ENCODE data around the gene CEACAM16. TPM values are rescaled to one million over a fixed set of nuclear protein-coding genes. Genes with fewer than 3 reads are reported as not detected.

Gene CEACAM16
- total and polyA plus RNA-seq, 10 of the 15 experiments (the other 5 are each of a cell fraction or from before 2014, with no cell fraction given): not detected

- TF ChIP-seq ZNF592 (IDR thresholded peaks at IDR 0.05) (no peak), SPI1 (IDR thresholded peaks at IDR 0.05; ENCODE audit: borderline replicate concordance, insufficient read depth, low read depth, low read length) (no peak), ZNF24 (IDR thresholded peaks at IDR 0.05) (no peak), MYC (IDR thresholded peaks at IDR 0.05; ENCODE audit: insufficient read depth, insufficient read length, insufficient replicate concordance, low read length, severe bottlenecking) (no peak), FOXM1 (IDR thresholded peaks at IDR 0.05; ENCODE audit: low read depth, low read length) (no peak), KLF5 (IDR thresholded peaks at IDR 0.05; ENCODE audit: partially characterized antibody) (no peak), SMARCA5 (IDR thresholded peaks at IDR 0.05) (no peak), PRDM15 (CRISPR knock-in tag; IDR thresholded peaks at IDR 0.05) (no peak), RBBP5 (conservative IDR thresholded peaks at IDR 0.05) (no peak), TCF12 (IDR thresholded peaks at IDR 0.05; ENCODE audit: low read depth, low read length) (no peak), HDGF (IDR thresholded peaks at IDR 0.05) (no peak), IKZF2 (IDR thresholded peaks at IDR 0.05) (no peak), MAX (IDR thresholded peaks at IDR 0.05; ENCODE audit: low read depth, low read length) (no peak), NRF1 (conservative IDR thresholded peaks at IDR 0.05; ENCODE audit: low read depth, low read length) (no peak)
Observed at GRCh38 chr19:44706506-44707236, 7.7 kb downstream of the CEACAM16 start (continued).

All from GM12878 (cell line).